ENCODE results near the gene CES3.

DNA sequence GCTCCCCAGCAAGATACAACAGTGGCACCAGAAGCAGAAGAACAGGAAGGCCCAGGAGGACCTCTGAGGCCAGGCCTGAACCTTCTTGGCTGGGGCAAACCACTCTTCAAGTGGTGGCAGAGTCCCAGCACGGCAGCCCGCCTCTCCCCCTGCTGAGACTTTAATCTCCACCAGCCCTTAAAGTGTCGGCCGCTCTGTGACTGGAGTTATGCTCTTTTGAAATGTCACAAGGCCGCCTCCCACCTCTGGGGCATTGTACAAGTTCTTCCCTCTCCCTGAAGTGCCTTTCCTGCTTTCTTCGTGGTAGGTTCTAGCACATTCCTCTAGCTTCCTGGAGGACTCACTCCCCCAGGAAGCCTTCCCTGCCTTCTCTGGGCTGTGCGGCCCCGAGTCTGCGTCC is 11.9 kb downstream of the CES3 start:
- TF ChIP-seq, protein P1, sequence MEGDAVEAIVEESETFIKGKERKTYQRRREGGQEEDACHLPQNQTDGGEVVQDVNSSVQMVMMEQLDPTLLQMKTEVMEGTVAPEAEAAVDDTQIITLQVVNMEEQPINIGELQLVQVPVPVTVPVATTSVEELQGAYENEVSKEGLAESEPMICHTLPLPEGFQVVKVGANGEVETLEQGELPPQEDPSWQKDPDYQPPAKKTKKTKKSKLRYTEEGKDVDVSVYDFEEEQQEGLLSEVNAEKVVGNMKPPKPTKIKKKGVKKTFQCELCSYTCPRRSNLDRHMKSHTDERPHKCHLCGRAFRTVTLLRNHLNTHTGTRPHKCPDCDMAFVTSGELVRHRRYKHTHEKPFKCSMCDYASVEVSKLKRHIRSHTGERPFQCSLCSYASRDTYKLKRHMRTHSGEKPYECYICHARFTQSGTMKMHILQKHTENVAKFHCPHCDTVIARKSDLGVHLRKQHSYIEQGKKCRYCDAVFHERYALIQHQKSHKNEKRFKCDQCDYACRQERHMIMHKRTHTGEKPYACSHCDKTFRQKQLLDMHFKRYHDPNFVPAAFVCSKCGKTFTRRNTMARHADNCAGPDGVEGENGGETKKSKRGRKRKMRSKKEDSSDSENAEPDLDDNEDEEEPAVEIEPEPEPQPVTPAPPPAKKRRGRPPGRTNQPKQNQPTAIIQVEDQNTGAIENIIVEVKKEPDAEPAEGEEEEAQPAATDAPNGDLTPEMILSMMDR (IDR thresholded peaks at IDR 0.05; ENCODE audit: insufficient read depth, low read depth, low read length): no peak
- TF ChIP-seq EZH2 (IDR thresholded peaks at IDR 0.05; ENCODE audit: insufficient read depth, low read length): no peak
